ENCODE results near the gene DEDD.
"Not testable (repeated sequence)": the region's sequence is repeated elsewhere in the genome, so short reads cannot be mapped to it uniquely, and the experiment has no call there.

DEDD gene

GRCh38 chr1:161128591-161129420 lies 3.7 kb downstream of the DEDD start:
- DNase-seq (ENCODE audit: low read depth in 2 of 3, low spot score in 1 of 3) = no peak

- no peak for DNase-seq (ENCODE audit: low read depth in 2 of 3, low spot score in 1 of 3)
Measured at GRCh38 chr1:161127649-161128048, 4.8 kb downstream of the DEDD start.

- DNase-seq (ENCODE audit: low read depth in 2 of 3, low spot score in 1 of 3) = no peak
Measured at GRCh38 chr1:161122967-161123366, 9.5 kb downstream of the DEDD start.

GRCh38 chr1:161121834-161122233 lies 10.6 kb downstream of the DEDD start:
- no peak for DNase-seq (ENCODE audit: low read depth in 2 of 3, low spot score in 1 of 3)

- DNase-seq (ENCODE audit: low read depth in 2 of 3, low spot score in 1 of 3) = no peak
Measured at GRCh38 chr1:161121042-161121650, 11.3 kb downstream of the DEDD start.

GRCh38 chr1:161119092-161119903 lies 13.2 kb downstream of the DEDD start:
- peak; percentile 56 to 70 (median 64) for DNase-seq (ENCODE audit: low read depth in 2 of 3, low spot score in 1 of 3)

- DNase-seq (ENCODE audit: low read depth in 2 of 3, low spot score in 1 of 3) = peak; percentile 74 to 86 (median 76)
Measured at GRCh38 chr1:161117759-161118581, 14.5 kb downstream of the DEDD start, which contains the start of the genes NIT1 and PFDN2. Gene NIT1, plus strand, starts transcription at chr1:161118105. Its CDS starts 72 bp downstream, at chr1:161118177. Gene PFDN2, minus strand, starts transcription at chr1:161118037. Its CDS starts 11 bp downstream, at chr1:161118026.

- DNase-seq (ENCODE audit: low read depth in 2 of 3, low spot score in 1 of 3) = not testable (repeated sequence)
Measured at GRCh38 chr1:161115961-161116360, 16.5 kb downstream of the DEDD start.

GRCh38 chr1:161115132-161115711 lies 17.2 kb downstream of the DEDD start:
- DNase-seq (ENCODE audit: low read depth in 2 of 3, low spot score in 1 of 3) = peak in 1 of 3 donors; percentile 49

GRCh38 chr1:161114556-161114955 lies 17.9 kb downstream of the DEDD start:
- no peak for DNase-seq (ENCODE audit: low read depth in 2 of 3, low spot score in 1 of 3)

GRCh38 chr1:161113915-161114314 lies 18.6 kb downstream of the DEDD start:
- DNase-seq (ENCODE audit: low read depth in 2 of 3, low spot score in 1 of 3) = no peak

GRCh38 chr1:161111527-161111926 lies 20.9 kb downstream of the DEDD start:
- no peak for DNase-seq (ENCODE audit: low read depth in 2 of 3, low spot score in 1 of 3)

- no peak for DNase-seq (ENCODE audit: low read depth in 2 of 3, low spot score in 1 of 3)
Measured at GRCh38 chr1:161111117-161111516, 21.4 kb downstream of the DEDD start.

GRCh38 chr1:161106431-161106830 lies 26.0 kb downstream of the DEDD start:
- no peak for DNase-seq (ENCODE audit: low read depth in 2 of 3, low spot score in 1 of 3)

GRCh38 chr1:161100556-161100955 lies 31.9 kb downstream of the DEDD start:
- DNase-seq (ENCODE audit: low read depth in 2 of 3, low spot score in 1 of 3) = no peak

- DNase-seq (ENCODE audit: low read depth in 2 of 3, low spot score in 1 of 3) = no peak
Measured at GRCh38 chr1:161099090-161099802, 33.2 kb downstream of the DEDD start.

GRCh38 chr1:161098210-161099068 lies 34.0 kb downstream of the DEDD start, which contains the start of gene KLHDC9:
Gene KLHDC9, plus strand, starts transcription at chr1:161098361. Its CDS starts 175 bp downstream, at chr1:161098536.
- DNase-seq (ENCODE audit: low read depth in 2 of 3, low spot score in 1 of 3) = peak; percentile 49 to 60 (median 55)

- DNase-seq (ENCODE audit: low read depth in 2 of 3, low spot score in 1 of 3) = no peak
Measured at GRCh38 chr1:161096530-161096929, 35.9 kb downstream of the DEDD start.

- DNase-seq (ENCODE audit: low read depth in 2 of 3, low spot score in 1 of 3) = no peak
Measured at GRCh38 chr1:161096015-161096414, 36.5 kb downstream of the DEDD start.
